ENCODE results near the gene DDX24. TPM values are rescaled to one million over a fixed set of nuclear protein-coding genes. Genes with fewer than 3 reads are reported as not detected.

DDX24 gene
- total and polyA plus RNA-seq, 4 donors = 142 to 263 (median 251) TPM

DNA sequence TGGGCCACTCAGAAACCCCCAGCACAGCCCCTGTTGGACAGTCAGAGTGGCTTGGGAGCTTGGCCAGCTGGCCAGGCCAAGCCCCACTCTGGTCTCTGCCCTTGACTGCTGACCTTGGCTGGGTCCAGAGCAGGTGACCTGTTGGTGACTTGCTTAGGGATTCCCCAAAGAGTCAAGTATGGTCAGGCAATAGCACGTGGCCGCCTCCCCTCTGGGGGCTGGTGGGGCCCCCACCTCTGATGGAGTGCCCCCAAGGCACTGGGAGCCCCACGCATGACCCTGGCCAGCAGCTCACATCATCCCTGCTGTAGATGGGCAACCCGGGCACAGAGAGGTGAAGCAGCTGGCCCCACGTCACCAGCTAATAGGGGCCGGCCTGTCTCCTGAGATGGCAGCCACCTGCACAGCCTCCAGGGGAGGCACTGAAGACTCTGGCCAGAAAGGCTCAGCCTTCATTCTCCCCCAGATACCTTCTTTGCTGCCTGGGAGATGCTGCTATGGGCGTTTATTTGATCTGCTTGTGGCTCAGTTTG lies 82.1 kb downstream of the DDX24 start:
- no peaks in the 10 kb centered on the region for H3K9me3 ChIP-seq (ENCODE audit: control insufficient read depth, insufficient read depth, low read length)
- no peak for DNase-seq (ENCODE audit: low read depth in 4 of 6, low spot score in 6 of 6)
- H3K4me1 ChIP-seq (ENCODE audit: control insufficient read depth, insufficient read depth, low read length) = peaks cover 19% of the 10 kb centered on the region
- H3K4me3 ChIP-seq (ENCODE audit: low read depth, low read length) = no peak overlapping the region
- peaks cover 5% of the 10 kb centered on the region for H3K36me3 ChIP-seq (ENCODE audit: control insufficient read depth, insufficient read depth, low read length)
- H3K27ac ChIP-seq (ENCODE audit: low read depth, low read length) = no peak overlapping the region
- WGBS (ENCODE audit: insufficient coverage) = 91% methylated on average over 7 of the region's 7 CpGs
- H3K27me3 ChIP-seq (ENCODE audit: control insufficient read depth, insufficient read depth, low read length) = peaks cover 4% of the 10 kb centered on the region

Other genes with a start within 250 kb of the DDX24 start
- 1 to 10 TPM; 3.3 to 3.5 TPM for gene FAM181A, start 153.9 kb downstream of the DDX24 start, total RNA-seq
- gene FAM181A, start 153.9 kb downstream of the DDX24 start, polyA plus RNA-seq (ENCODE audit: insufficient read length in 2 of 2) = 10 to 100 TPM; 11.8 to 16.0 TPM
- gene ASB2, start 104.6 kb downstream of the DDX24 start, total RNA-seq = 1 to 10 TPM in 1 of 2 donors, under 1 TPM in 1; 0.50 to 4.0 TPM
- gene ASB2, start 104.6 kb downstream of the DDX24 start, polyA plus RNA-seq (ENCODE audit: insufficient read length in 2 of 2) = 1 to 10 TPM; 1.6 to 2.1 TPM
- gene CCDC197, start 83.9 kb downstream of the DDX24 start, total RNA-seq = not detected
- not detected for gene CCDC197, start 83.9 kb downstream of the DDX24 start, polyA plus RNA-seq (ENCODE audit: insufficient read length in 2 of 2)
- gene OTUB2, start 54.9 kb downstream of the DDX24 start, total RNA-seq = 1 to 10 TPM; 3.6 to 4.1 TPM
- 1 to 10 TPM; 4.6 to 5.8 TPM for gene OTUB2, start 54.9 kb downstream of the DDX24 start, polyA plus RNA-seq (ENCODE audit: insufficient read length in 2 of 2)
- gene IFI27L1, start 108 bp upstream of the DDX24 start, total RNA-seq = 10 to 100 TPM; 14.0 to 74.2 TPM
- 10 to 100 TPM; 64.2 to 74.7 TPM for gene IFI27L1, start 108 bp upstream of the DDX24 start, polyA plus RNA-seq (ENCODE audit: insufficient read length in 2 of 2)
- gene IFI27, start 29.5 kb upstream of the DDX24 start, total RNA-seq = 100 to 1,000 TPM in 1 of 2 donors, 10 to 100 TPM in 1; 35.9 to 133 TPM
- 10 to 100 TPM; 36.8 to 48.3 TPM for gene IFI27, start 29.5 kb upstream of the DDX24 start, polyA plus RNA-seq (ENCODE audit: insufficient read length in 2 of 2)
- gene IFI27L2, start 48.4 kb upstream of the DDX24 start, total RNA-seq = 100 to 1,000 TPM in 1 of 2 donors, 10 to 100 TPM in 1; 38.4 to 110 TPM
- 100 to 1,000 TPM in 1 of 2 donors, 10 to 100 TPM in 1; 96.4 to 114 TPM for gene IFI27L2, start 48.4 kb upstream of the DDX24 start, polyA plus RNA-seq (ENCODE audit: insufficient read length in 2 of 2)
- 10 to 100 TPM in 1 of 2 donors, 1 to 10 TPM in 1; 8.8 to 13.9 TPM for gene PPP4R4, start 93.1 kb upstream of the DDX24 start, total RNA-seq
- gene PPP4R4, start 93.1 kb upstream of the DDX24 start, polyA plus RNA-seq (ENCODE audit: insufficient read length in 2 of 2) = 10 to 100 TPM in 1 of 2 donors, 1 to 10 TPM in 1; 8.0 to 10.8 TPM
- gene SERPINA10, start 212.1 kb upstream of the DDX24 start, total RNA-seq = under 1 TPM in 1 of 2 donors, not detected in 1; 0.06 TPM
- gene SERPINA10, start 212.1 kb upstream of the DDX24 start, polyA plus RNA-seq (ENCODE audit: insufficient read length in 2 of 2) = under 1 TPM; 0.13 to 0.26 TPM
- gene SERPINA6, start 242.1 kb upstream of the DDX24 start, total RNA-seq = under 1 TPM in 1 of 2 donors, not detected in 1; 0.06 TPM
- gene SERPINA6, start 242.1 kb upstream of the DDX24 start, polyA plus RNA-seq (ENCODE audit: insufficient read length in 2 of 2) = not detected

All from spinal cord (tissue), 10 donors.